ENCODE measurements around the gene KDM2B. TPM values are rescaled to one million over a fixed set of nuclear protein-coding genes. Genes with fewer than 3 reads are reported as not detected.

KDM2B gene
- total RNA-seq, 1 donor from 2014 or later = 51.7 TPM

DNA sequence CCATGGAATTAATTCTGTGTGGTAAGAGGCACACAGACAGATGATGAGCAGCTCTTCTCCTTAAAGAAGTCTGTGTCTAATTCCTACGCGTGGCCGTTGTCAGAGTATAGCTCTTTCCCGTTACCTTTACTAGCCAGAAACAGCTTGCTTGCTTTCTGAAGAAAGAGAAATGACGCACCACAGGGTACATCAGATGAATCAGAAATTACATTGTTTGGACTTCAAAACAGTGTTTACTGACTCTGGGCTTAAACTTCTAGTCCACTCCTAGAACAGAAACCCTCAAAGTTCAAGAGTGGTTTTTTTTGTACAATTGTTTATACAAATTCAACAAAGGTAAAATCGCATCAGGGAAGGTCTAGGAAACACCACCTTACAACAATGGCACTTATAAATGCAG lies 151.9 kb downstream of the KDM2B start:
- H3K27me3 Mint-ChIP-seq = no peaks in the 10 kb centered on the region
- no peaks in the 10 kb centered on the region for H3K9me3 Mint-ChIP-seq
- no peak overlapping the region for H3K4me3 Mint-ChIP-seq
- no peaks in the 10 kb centered on the region for H3K4me1 Mint-ChIP-seq (ENCODE audit: unreplicated experiment)
- TF ChIP-seq, protein P1, sequence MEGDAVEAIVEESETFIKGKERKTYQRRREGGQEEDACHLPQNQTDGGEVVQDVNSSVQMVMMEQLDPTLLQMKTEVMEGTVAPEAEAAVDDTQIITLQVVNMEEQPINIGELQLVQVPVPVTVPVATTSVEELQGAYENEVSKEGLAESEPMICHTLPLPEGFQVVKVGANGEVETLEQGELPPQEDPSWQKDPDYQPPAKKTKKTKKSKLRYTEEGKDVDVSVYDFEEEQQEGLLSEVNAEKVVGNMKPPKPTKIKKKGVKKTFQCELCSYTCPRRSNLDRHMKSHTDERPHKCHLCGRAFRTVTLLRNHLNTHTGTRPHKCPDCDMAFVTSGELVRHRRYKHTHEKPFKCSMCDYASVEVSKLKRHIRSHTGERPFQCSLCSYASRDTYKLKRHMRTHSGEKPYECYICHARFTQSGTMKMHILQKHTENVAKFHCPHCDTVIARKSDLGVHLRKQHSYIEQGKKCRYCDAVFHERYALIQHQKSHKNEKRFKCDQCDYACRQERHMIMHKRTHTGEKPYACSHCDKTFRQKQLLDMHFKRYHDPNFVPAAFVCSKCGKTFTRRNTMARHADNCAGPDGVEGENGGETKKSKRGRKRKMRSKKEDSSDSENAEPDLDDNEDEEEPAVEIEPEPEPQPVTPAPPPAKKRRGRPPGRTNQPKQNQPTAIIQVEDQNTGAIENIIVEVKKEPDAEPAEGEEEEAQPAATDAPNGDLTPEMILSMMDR (conservative IDR thresholded peaks at IDR 0.05) = no peak
- peaks cover 28% of the 10 kb centered on the region for H3K36me3 Mint-ChIP-seq
- no peak for DNase-seq (ENCODE audit: extremely low spot score, unreplicated experiment)
- H3K27ac Mint-ChIP-seq = no peak overlapping the region

DNA sequence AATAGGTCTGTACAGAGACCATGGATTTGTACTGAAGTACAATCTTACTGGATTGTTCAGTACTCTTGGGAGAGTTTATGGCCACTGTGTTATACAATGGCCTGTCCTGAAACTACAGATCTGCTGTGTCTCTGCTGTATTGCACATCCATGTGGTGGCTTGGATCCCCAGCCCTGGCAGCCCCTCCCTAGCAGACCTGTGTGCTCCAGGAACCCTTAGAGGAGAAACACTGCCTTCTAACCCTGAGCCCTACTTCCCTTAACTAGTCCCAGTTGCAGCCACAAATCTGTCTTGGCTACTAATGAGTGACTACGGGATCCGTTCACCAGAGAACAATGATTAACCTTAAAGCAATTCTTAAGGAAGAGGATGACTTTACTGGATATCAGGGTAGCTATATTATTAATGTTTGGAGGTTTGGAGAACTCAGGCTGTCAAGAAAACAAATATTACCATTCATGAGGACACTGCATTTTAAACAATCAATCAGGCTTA lies 153.2 kb downstream of the KDM2B start:
- TF ChIP-seq, protein P1 (conservative IDR thresholded peaks at IDR 0.05) = no peak
- DNase-seq (ENCODE audit: extremely low spot score, unreplicated experiment) = no peak
- Mint-ChIP-seq H3K36me3 (peaks cover 24% of the 10 kb centered on the region), H3K27me3 (no peaks in the 10 kb centered on the region), H3K4me1 (ENCODE audit: unreplicated experiment) (no peaks in the 10 kb centered on the region), H3K4me3 (no peak overlapping the region), H3K27ac (no peak overlapping the region), H3K9me3 (no peaks in the 10 kb centered on the region)

GRCh38 chr12:121424624-121424975 lies 156.2 kb downstream of the KDM2B start:
- no peak overlapping the region for H3K27ac Mint-ChIP-seq
- H3K36me3 Mint-ChIP-seq = peaks cover 21% of the 10 kb centered on the region
- no peak overlapping the region for H3K4me3 Mint-ChIP-seq
- H3K4me1 Mint-ChIP-seq (ENCODE audit: unreplicated experiment) = no peaks in the 10 kb centered on the region
- no peaks in the 10 kb centered on the region for H3K27me3 Mint-ChIP-seq
- TF ChIP-seq, protein P1 (conservative IDR thresholded peaks at IDR 0.05) = no peak
- no peaks in the 10 kb centered on the region for H3K9me3 Mint-ChIP-seq
- no peak for DNase-seq (ENCODE audit: extremely low spot score, unreplicated experiment)

- Mint-ChIP-seq H3K27ac (no peak overlapping the region), H3K36me3 (peaks cover 21% of the 10 kb centered on the region)
- TF ChIP-seq, protein P1 (conservative IDR thresholded peaks at IDR 0.05) = no peak
Observed at GRCh38 chr12:121423682-121424623, 156.9 kb downstream of the KDM2B start.

DNA sequence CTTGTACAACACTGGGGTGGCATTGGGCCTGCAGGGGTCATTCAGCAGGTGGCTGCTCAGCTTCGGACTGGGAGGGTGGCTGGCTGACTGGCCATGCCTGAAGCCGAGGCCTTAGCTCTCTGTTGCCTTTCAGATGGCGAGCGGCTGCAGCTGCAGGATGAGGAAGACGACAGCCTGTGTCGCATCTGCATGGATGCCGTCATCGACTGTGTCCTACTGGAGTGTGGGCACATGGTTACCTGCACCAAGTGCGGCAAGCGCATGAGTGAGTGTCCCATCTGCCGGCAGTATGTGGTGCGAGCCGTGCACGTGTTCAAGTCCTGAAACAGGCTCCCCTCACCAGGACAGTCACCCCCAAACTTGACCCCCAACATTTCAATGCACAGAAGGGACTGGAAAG lies 157.6 kb downstream of the KDM2B start:
- Mint-ChIP-seq H3K4me3 (no peak overlapping the region), H3K4me1 (ENCODE audit: unreplicated experiment) (no peaks in the 10 kb centered on the region), H3K27me3 (no peaks in the 10 kb centered on the region), H3K9me3 (no peaks in the 10 kb centered on the region), H3K27ac (no peak overlapping the region), H3K36me3 (peaks cover 21% of the 10 kb centered on the region)
- no peak for DNase-seq (ENCODE audit: extremely low spot score, unreplicated experiment)
- TF ChIP-seq, protein P1 (conservative IDR thresholded peaks at IDR 0.05) = no peak

More at GRCh38 chr12:121423682-121424623, 156.9 kb downstream of the KDM2B start:
- no peaks in the 10 kb centered on the region for H3K27me3 Mint-ChIP-seq
- no peaks in the 10 kb centered on the region for H3K9me3 Mint-ChIP-seq
- no peaks in the 10 kb centered on the region for H3K4me1 Mint-ChIP-seq (ENCODE audit: unreplicated experiment)
- DNase-seq (ENCODE audit: extremely low spot score, unreplicated experiment) = no peak
- no peak overlapping the region for H3K4me3 Mint-ChIP-seq

Data from type B pancreatic cell (in vitro differentiated cells).